Activated CD4-positive, alpha-beta T cell treated with anti-CD3 and anti-CD28 coated beads, Interleukin-2, amount 50 U/mL, for 48 hours (primary cell): Measurements from ENCODE around the gene MRM1.

Experiments
- DNase-seq, 2 experiments: peaks; one replicate each; pipeline ENCODE4 v3.0.0-alpha.2; 2020

MRM1 gene, protein sequence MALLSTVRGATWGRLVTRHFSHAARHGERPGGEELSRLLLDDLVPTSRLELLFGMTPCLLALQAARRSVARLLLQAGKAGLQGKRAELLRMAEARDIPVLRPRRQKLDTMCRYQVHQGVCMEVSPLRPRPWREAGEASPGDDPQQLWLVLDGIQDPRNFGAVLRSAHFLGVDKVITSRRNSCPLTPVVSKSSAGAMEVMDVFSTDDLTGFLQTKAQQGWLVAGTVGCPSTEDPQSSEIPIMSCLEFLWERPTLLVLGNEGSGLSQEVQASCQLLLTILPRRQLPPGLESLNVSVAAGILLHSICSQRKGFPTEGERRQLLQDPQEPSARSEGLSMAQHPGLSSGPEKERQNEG

DNA sequence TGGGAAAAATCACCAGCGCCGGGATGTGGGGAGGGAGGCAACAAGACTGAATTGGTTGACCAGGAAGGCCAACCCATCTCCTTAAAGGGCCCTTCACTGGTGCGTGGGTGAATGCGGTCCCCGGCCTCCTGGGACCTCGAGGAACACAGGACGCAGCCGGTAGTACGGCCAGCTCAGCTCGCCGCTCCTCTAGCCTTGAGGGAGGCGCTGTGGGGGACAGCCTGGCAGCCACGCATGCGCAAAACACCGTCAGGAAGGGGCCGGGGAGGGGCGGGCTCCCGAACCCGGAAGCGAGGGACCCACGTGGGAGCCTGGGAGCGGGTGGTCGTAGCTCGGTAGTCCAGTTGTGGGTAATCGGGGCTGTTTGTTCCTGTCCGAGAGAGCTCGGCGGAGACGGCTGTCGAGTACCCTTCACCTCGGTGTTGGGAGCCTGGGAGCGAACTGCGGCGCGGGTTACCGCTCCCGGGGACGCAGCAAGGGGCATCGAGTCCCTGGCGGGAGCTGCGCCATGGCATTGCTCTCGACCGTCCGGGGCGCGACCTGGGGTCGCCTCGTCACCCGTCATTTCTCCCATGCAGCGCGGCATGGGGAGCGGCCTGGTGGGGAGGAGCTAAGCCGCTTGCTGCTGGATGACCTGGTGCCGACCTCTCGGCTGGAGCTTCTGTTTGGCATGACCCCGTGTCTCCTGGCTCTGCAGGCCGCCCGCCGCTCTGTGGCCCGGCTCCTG, at the start of gene MRM1:
Gene MRM1, plus strand, starts transcription at position 281 of the 727 bp plus-strand sequence. Its CDS starts 228 bp downstream, at position 509.
- peak; percentile 92 to 94 for DNase-seq

DNA sequence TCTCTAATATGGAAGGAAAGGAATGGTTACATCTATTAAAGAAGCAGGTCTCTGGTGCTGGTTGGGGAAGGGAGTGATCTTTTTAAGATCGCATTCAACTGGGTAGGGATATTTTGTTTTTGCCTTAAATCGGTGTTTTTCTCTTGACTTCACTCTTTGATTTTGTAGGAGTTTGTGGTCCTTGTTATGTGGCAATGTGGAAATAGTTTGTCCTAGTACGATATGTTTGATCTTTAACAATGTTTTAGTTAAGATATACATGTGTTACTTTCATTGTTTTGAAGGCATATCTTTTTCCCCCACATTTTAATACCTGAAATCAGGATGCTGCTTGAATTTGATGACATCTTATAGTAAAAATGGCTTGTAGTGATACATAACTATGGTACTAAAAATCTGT, 47.9 kb upstream of the MRM1 start:
- no peak for DNase-seq

DNA sequence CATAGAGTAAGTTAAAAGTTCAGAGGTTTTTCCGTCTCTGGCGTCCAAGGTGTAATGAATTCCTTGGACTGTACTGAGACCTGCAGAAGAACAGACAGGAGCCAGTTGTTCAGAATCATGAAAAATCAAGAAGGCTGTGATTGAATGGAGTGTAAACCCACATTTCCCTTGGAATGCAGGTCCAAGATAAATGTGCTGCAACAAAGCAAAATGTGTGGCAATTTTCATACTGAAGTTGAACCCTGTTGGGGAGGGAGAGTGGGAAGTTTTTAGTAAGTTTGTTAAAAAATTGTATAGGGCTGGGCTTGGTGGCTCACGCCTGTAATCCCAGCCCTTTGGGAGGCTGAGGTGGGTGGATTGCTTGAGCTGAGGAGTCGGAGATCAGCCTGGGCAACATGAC, 35.3 kb upstream of the MRM1 start:
- no peak for DNase-seq

DNA sequence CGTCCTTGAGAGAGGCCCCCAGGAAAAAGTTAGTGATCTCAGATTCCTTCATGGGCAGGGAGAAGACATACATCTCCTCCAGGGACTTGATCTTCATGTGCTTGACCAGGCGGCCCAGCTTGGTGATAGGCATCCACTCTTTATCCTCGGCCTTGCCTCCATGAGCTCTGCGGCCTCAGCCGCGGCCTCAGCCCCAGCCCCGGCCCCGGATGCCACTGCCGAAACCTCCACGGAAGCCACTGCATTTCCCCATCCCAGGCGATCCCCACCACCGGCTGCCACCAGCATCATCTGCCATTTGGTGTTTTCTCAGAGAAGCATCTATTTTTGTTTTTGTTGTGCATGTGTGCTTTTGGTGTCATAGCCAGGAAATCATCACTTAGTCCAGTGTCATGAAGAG, 26.4 kb upstream of the MRM1 start:
- DNase-seq: no peak

DNA sequence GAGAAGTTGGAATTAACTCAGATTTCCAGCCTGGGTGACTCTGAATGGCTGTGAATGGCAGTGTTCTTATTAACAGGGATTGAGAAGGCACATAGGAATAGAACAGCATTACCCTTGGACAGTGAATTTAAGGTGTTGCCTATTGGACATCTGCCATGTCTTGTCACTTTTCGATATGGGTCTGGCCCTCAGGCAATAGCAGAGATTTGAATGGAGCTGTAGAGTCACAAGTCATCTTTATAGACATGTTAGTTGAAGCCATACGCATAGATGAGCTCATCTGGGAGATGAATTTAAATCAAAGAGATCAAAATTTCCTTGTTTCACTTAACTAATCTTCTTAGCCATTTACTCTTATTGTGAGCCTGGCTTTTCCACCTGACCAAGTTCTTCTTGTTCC, 24.6 kb upstream of the MRM1 start:
- no peak for DNase-seq

DNA sequence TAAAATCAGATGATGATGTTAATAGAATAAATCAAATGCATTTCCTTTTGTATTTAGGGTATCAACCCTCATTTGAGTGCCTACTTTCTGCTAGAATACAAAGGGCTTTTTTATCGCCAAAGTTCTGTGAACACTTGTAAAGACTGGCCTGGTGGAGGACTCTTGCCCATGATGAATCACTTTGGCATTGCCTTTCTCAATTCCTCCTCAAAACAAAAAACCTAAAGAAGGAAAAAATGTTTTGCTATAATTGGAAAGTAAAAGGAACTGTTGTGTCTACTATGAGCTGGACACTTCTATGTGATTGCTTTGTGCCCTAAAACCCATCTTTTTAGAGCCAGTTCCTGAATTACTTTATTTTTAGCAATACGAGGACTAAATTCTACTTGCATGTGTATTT, 22.7 kb upstream of the MRM1 start:
- no peak for DNase-seq

DNA sequence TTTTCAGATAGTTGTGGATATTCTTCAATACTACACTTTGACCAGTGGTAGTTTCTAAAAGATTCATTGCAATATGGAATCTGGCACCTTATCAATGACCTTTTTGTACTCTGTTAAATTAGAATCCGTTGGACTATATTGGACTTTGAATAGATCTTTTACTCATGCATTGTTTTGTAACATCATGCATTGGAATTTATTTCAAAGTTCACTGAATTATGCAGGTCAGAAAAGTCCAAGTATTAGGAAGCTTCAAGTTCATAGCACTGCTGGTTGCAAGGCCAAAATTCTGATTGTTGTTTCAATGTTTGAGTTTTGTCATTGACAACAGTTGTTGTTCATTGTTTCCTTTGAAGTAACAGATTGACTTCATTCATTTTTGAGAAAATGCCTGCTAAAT, 17.6 kb upstream of the MRM1 start:
- no peak for DNase-seq

DNA sequence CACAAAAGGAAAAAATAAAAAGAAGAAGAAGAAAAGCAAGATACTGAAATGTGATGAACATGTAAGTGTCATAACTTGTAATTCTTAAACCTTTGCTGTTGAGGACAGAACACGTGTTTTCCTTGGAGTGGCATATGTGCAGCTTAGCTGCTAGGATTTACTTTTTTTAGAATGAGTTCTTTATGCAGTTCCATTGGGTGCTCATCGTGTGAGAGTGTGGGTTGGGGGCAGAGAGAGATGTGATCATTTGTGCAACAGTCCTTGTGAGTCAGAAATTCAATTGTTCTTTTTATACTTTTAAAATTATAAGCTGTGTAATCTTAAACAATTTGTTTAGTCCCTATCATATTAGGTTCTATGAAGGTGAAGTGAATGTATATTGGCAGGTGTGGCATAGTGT, 15.2 kb upstream of the MRM1 start:
- DNase-seq: no peak

DNA sequence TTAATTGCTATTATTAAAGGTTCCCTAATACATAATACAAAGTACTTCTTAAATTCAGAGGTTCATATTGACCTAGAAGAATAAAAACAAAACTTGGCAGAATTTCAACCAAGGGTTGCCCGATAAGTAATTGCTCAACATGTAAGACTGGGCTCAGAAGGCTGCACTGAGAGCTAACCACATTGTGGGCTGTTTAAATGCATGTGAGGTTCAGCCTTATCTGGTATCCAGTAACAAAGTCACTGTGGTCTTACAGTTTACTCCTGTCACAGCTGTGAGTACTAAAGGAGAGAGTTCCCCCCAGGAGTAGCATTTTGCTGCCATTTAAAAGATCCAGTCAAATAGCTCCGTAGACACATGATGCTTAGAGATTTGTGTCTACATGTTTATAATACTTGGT, 11.3 kb upstream of the MRM1 start:
- no peak for DNase-seq

DNA sequence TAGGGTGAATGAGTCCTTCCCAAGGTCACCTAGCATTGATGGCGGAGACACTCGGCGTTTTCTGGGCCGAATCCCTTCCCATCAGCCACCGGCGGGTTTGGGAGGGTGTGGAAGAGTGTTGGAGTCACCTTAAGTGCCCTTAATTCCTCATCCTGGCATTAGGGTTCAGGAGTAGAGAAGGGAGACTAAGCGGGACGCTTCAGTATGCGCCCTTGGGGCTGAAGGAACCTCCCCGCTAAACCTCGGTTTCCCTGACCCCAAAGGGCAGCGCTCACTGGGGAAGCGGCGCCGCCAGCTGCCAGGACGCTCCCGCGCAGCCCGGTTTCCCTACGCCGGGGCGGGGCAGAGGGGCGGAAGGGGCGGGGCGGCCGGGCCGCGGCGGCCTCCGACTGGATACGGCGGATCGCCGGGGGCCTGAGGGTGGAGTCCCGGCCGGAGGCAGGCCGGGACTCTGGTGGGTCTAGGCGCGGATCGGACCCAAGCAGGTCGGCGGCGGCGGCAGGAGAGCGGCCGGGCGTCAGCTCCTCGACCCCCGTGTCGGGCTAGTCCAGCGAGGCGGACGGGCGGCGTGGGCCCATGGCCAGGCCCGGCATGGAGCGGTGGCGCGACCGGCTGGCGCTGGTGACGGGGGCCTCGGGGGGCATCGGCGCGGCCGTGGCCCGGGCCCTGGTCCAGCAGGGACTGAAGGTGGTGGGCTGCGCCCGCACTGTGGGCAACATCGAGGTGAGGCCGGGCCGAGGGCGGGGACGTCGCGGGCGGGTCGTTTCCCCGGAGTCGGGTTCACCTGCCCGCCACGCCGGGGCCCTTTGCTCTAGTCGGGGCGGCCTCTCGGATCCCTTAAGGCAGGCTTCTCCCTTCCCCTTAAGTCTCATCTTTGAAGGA, 9.7 kb upstream of the MRM1 start, which contains the start of gene DHRS11:
Gene DHRS11, plus strand, starts transcription at position 446 of the 882 bp plus-strand sequence. Its CDS starts 131 bp downstream, at position 577.
- peak; percentile 85 to 88 for DNase-seq

DNA sequence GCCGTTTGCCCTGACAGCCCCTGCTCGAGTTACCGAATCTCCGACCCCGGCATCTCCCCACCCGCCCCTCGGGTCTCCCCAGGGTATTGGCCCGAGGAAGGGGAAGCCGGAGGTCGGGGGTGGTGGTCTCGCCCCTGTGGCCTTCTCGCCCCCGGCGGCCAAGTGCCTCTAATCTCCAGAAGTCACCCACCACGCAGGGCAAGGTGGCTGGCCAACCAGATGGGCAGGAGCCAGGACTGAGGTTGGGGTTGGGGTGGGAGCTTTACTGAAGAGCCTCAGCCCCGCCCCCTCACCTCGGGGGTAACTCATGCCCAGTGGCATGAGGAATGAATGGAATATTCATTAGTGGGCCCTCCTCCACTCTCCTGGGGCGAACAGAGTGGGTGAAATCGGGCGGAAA, 9.1 kb upstream of the MRM1 start:
- peak; percentile 21 to 36 for DNase-seq

DNA sequence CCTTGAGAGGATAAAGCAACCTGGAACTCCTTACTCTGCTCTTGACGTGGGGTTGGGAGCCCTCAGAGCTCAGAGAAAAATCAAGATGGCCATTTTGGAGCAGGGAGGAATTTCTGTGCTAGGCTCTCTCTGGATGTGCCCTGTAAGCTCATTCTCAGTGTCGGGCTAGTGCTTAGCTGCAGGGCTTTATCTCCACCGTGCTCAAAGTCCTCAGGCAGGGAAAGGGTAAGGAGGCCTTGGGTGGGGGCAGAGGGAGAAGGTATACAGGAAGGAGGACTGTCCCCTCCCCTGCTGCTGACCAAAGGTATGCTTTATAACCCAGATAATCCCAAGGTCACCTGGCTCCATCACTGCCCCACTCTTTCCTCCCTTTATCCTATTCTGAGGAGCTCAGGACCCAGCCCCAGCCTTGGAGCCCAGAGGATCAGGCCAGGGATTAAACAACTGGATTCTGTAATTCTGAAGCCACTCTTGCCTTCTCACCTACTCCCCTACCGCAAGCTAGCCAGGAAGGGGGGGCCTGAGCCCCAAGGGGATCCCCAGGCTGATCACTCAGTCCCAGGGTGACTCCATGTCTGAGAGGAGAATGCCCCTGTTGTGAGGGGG, 8.6 kb upstream of the MRM1 start:
- DNase-seq: no peak

DNA sequence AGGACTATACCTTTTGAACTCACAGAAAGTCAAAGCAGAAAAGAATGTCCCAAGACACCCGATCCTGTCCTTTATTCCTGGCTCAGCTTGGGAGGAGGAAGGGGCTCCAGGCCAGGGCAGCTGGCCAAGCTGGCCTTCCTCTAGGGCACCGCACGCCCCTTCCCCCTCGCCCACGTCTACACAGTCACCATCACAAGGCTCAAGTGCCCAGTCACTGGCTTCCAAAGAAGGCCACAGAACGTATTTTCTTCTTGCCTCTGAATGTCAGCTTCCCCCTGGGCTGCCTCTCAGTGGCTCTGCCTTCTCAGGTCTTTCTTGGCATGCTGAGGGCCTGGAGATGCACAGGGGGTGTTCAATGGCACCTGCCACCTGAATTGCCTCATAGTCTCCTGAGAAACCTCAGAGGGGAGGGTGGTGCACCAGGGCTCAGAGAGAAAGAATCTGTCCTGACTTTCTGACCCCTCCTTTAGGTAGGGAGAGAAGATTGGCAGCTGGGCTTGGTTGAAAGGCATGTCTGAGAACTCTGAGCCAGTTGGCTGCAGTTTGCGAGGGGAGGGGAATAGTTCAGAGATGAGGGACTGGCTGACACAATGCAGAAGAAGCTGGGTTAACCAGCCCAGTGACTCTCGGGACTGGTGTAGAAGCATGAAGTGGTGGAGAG, 7.6 kb upstream of the MRM1 start:
- no peak for DNase-seq

DNA sequence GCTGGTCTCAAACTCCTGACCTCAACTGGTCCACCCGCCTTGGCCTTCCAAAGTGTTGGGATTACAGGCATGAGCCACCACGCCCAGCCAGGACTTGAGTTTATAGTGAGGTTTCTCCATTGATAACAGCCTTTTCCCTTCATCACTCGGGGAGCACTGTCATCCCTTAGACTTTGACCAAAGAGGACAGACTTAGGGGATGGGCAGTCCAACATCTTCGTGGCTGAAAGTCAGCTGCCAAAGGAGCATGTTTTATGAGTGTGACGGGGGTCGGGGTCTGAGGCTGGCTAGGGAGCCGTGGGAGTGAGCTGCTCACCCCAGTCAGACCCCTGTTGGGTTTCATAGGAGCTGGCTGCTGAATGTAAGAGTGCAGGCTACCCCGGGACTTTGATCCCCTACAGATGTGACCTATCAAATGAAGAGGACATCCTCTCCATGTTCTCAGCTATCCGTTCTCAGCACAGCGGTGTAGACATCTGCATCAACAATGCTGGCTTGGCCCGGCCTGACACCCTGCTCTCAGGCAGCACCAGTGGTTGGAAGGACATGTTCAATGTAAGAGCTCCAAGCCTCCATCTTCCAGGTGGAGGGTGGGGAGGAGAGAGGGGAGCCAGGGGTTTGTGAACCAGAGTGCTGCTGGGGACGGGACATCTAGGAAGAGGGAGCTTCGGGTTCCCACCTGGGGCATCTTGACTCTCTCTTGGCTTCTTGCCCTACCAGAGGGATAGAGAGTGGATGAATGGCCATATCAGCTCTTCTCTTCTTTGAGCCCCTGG, 6.6 kb upstream of the MRM1 start:
- DNase-seq: no peak

DNA sequence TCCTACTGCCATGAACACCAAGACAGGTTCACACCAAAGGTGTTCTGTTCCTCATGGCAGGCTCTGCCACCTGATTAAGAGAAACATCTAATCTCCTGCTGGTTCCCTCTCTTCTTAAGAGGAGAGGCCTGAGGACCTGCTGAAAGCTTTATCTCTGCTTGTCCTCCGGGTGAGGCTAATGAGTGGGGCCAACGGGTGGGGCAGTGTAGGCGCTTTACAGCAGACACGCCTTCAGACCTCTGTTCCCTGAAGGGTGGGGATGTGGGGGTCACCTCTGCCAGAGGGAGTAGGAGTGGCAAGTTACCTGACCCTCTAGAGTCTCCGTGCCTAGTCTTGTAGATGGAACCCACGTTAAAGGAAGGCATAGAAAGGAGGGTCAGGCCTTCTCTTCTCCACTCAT, 4.2 kb upstream of the MRM1 start:
- DNase-seq: no peak

DNA sequence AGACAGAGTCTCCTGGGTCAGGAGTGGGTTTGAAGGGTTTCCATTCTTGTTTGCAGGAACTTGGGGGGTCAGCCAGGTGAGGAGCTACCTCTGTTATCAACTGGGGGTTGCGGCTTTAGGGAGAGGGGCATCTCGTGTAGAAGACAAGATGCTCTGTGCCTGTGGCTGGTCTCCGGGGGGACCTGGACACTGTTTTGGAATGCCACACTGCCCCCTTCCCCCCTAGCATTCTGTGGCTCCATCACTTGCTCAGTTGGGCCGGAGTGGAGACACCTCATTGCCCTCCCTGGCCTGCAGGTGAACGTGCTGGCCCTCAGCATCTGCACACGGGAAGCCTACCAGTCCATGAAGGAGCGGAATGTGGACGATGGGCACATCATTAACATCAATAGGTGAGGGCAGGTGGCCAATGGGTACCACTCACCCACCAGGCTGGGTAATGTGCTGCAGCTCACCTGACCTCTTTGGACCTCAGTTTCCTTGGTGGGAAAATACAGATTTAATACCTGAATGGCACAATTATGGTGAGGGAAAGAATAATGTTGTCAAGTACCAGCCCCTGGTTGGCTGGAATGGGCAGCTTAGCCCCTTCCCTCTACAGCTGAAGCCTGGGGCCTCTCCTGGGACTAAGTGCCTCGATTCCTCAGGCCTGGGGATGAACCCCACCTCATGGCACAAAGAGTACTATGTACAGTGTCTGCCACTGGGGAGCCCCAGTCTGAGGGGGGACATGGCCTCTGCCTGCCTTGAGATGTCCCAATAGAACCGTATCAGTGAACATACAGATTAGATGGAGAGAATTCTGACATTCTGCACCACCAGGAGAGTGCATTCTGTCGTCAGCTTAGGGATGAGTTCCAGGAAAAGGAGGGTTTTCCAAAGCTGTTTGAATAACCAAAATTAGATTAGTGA, 3.3 kb upstream of the MRM1 start:
- DNase-seq: no peak

DNA sequence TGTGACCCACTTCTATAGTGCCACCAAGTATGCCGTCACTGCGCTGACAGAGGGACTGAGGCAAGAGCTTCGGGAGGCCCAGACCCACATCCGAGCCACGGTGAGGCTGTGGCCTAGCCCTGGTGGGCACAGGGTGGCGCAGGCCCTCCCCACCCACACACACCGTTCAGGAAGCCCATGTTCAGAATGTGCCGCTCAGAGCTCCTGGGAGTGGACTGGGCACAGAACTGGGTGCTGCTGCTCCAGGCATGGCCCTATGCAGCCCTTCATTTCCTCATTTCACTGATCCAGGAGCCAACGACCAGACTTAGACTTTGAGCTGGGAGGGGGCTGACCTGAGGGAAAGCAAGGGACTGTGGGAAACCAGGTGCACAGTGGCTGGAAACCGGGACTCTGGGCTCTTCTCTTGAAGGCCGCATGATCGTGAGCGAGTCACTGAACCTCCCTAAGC, 2.4 kb upstream of the MRM1 start:
- DNase-seq: no peak

DNA sequence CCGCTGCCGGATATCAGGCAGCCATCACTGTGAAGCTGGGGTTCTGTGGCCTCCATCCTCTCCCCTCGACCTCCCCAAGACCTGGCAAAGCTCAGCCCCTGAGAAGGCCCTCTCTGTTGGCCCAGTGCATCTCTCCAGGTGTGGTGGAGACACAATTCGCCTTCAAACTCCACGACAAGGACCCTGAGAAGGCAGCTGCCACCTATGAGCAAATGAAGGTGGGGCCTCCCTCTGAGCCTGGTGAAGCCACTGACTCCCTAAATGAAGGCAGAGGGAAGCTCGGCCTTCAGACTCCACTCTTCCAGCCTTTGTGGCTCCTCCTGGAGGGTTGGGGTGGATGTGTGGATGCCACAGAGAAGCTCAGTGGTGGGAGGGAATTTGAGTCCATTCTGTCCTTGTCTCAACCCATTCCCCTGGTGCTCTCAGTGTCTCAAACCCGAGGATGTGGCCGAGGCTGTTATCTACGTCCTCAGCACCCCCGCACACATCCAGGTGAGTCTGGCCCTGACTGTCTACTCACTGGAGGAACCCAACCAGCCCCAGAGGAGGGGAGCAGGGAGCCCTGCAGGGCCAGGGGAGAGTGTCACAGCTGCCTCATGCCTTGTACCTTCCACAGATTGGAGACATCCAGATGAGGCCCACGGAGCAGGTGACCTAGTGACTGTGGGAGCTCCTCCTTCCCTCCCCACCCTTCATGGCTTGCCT, 1.7 kb upstream of the MRM1 start:
- no peak for DNase-seq

DNA sequence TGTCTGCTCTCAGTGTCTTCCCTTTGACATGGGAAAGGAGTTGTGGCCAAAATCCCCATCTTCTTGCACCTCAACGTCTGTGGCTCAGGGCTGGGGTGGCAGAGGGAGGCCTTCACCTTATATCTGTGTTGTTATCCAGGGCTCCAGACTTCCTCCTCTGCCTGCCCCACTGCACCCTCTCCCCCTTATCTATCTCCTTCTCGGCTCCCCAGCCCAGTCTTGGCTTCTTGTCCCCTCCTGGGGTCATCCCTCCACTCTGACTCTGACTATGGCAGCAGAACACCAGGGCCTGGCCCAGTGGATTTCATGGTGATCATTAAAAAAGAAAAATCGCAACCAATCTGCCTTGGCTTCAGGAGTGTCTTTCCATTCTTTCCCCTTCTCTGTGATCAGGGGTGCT, 918 bp upstream of the MRM1 start:
- no peak for DNase-seq

DNA sequence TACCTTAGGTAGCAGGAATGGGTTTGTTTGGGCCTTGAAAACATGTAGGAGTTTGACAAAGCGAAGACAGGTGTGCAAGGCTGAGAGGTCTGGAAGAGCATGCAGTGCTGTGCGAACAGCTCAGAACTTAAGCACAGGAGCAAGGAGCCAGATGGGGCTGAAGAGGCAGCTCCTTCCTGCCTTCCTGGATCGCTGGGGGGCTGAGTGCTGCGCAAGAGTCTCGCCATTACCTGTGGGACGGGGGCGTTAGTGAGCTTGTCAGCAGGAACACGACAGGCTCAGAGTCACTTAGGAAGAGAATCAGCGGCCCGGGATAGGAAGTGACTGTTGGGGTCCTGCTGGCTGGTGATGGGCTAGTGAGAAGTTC, 464 bp upstream of the MRM1 start:
- DNase-seq: no peak
